ENCODE results near the gene KASH5. TPM values are rescaled to one million over a fixed set of nuclear protein-coding genes. Genes with fewer than 3 reads are reported as not detected.

KASH5 gene
- total RNA-seq, 1 experiment from 2014 or later, result not detected

DNA sequence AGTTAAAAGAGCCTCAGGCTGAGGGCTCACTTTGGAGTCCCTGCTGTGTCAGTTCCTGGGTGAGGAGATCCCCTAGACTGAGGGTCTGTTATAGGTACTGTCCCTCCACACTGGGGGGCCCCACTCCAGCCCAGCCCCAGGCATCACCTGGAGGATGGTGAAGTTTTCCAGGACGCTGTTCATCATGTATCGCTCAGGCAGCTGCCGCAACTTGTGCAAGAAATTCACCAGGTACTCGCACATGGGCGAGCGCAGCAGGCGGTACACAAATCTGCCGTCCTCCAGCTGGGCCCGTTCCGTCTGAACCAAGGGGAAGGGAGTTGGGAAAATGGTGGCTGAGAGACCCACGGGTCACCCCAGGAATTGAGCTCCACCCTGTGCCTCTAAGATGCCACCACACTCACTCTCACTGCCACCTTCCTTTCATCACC lies 45.7 kb upstream of the KASH5 start:
- Histone ChIP-seq H3K79me2 (ENCODE audit: insufficient read depth, low read length) (no peaks in the 10 kb centered on the region), H4K91ac (ENCODE audit: insufficient read length, low read depth, low read length) (no peak overlapping the region), H3K23me2 (ENCODE audit: insufficient read length, low read depth, low read length, poor library complexity, severe bottlenecking) (peaks cover 12% of the 10 kb centered on the region), H3K9ac (ENCODE audit: extremely low read depth, insufficient read length, low read length) (no peak overlapping the region), H2BK20ac (ENCODE audit: low read depth, low read length, poor library complexity, severe bottlenecking) (no peak overlapping the region), H3K14ac (ENCODE audit: insufficient read depth, low read length) (no peak overlapping the region), H2BK12ac (ENCODE audit: insufficient read length, low read depth, low read length) (no peak overlapping the region), H3K4me2 (ENCODE audit: insufficient read depth, insufficient read length, low read length) (no peak overlapping the region), H3K56ac (ENCODE audit: insufficient read length, low read depth, low read length) (no peak overlapping the region), H3K4me1 (ENCODE audit: insufficient read depth, low read length) (0 out of 2 replicates have a peak, but pooled peaks cover 2% of the 10 kb centered on the region), H3K18ac (ENCODE audit: insufficient read length, low read depth, low read length) (no peak overlapping the region), H3K9me3 (ENCODE audit: control insufficient read depth, low read depth, low read length) (no peaks in the 10 kb centered on the region), H3K79me1 (ENCODE audit: insufficient read depth, low read depth, low read length, poor library complexity, severe bottlenecking) (no peaks in the 10 kb centered on the region), H3K4ac (ENCODE audit: low read depth, low read length) (no peak overlapping the region), H4K5ac (ENCODE audit: insufficient read length, low read depth, low read length) (no peak overlapping the region), H2BK120ac (ENCODE audit: low read depth, low read length, poor library complexity, severe bottlenecking) (no peak overlapping the region), H3K27me3 (ENCODE audit: insufficient read depth, low read length) (peaks cover 3% of the 10 kb centered on the region; the same call in 1 of the 2 replicates), H2BK15ac (ENCODE audit: low read depth, low read length) (no peak overlapping the region), H3K23ac (ENCODE audit: insufficient read length, low read depth, low read length) (no peak overlapping the region), H4K8ac (replicated peaks; ENCODE audit: insufficient read length, low read depth, low read length) (no peak overlapping the region), H2AFZ (ENCODE audit: low read length) (no peak overlapping the region), H4K20me1 (ENCODE audit: control insufficient read depth, insufficient read depth, insufficient read length) (no peaks in the 10 kb centered on the region), H2BK5ac (ENCODE audit: insufficient read length, low read length) (no peak overlapping the region), H2AK5ac (ENCODE audit: insufficient read length, low read length) (no peak overlapping the region), H3K27ac (ENCODE audit: insufficient read length, low read depth, low read length) (no peak overlapping the region), H3T11ph (ENCODE audit: low read length) (no peak overlapping the region)
- Mint-ChIP-seq H3K4me1 (peaks cover 17 to 27% of the 10 kb centered on the region in 2 experiments), H3K9me3 (peaks cover 0 to 3% of the 10 kb centered on the region in 2 experiments; a peak in 2 of 5 replicates), H3K27ac (peak overlapping the region in 1 of 3 experiments; percentile 5; a peak in 1 of 7 replicates), H3K27me3 (ENCODE audit: low read depth) (peaks cover 13% of the 10 kb centered on the region), H3K4me3 (no peak overlapping the region), H3K36me3 (ENCODE audit: insufficient read depth in 1 of 3, low read depth in 3 of 3) (peaks cover 46 to 77% (median 72%) of the 10 kb centered on the region in 3 experiments)
- no CpG with 5 or more reads among the region's 11 CpGs for WGBS (ENCODE audit: extremely low coverage, insufficient read length, low lambda C conversion rate)
- TF ChIP-seq, protein P1, sequence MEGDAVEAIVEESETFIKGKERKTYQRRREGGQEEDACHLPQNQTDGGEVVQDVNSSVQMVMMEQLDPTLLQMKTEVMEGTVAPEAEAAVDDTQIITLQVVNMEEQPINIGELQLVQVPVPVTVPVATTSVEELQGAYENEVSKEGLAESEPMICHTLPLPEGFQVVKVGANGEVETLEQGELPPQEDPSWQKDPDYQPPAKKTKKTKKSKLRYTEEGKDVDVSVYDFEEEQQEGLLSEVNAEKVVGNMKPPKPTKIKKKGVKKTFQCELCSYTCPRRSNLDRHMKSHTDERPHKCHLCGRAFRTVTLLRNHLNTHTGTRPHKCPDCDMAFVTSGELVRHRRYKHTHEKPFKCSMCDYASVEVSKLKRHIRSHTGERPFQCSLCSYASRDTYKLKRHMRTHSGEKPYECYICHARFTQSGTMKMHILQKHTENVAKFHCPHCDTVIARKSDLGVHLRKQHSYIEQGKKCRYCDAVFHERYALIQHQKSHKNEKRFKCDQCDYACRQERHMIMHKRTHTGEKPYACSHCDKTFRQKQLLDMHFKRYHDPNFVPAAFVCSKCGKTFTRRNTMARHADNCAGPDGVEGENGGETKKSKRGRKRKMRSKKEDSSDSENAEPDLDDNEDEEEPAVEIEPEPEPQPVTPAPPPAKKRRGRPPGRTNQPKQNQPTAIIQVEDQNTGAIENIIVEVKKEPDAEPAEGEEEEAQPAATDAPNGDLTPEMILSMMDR (conservative IDR thresholded peaks at IDR 0.05), result no peak
- DNase-seq, result no peak
